NCI-H1436 (cell line): ENCODE data around the gene TCFL5.

Source experiments
- DNase-seq: peaks from one replicate; lab custom pipeline; 2025; lab: John Stamatoyannopoulos, UW

TCFL5 gene

DNA sequence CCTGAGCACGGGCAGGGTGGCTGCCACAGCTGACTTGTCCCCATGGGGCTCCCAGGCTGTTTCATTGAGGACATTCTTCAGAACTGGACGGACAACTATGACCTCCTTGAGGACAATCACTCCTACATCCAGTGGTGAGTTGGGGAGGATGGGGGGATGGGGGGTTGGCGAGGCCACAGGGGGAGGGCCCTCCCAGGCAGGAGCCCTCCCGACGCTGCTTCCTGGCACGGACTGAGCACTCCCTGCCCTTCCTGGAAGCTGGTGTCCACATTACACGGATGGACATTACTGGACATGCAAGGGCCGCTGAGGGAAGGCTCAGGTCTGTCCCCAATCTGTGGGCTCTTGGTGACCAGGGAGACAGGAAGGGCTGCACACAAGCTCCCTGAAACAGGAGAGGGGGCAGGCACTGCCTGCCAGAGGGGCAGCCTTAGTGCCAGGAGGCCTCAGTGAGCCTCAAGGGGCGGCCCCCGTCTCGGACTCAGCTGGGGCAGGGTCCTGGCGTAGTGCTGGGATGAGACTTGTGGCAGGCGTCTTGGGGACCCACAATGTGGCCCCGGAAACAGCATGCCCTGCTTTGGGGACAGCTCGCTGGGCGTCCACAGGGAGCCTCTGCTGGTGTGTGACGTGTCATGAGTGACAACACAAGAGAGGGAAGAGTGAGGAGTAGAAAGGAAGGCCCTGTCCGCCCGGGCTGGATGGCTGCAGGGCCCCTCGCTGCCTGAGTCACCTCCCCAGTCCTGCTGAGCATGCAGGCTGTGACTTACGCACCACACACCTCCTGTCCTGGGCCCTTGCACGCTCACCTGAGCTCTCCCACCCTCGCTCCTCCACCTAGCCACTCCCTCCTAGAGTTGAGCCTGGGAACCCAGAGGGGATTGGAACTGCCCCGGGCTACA lies 51.8 kb downstream of the TCFL5 start:
- DNase-seq = no peak

DNA sequence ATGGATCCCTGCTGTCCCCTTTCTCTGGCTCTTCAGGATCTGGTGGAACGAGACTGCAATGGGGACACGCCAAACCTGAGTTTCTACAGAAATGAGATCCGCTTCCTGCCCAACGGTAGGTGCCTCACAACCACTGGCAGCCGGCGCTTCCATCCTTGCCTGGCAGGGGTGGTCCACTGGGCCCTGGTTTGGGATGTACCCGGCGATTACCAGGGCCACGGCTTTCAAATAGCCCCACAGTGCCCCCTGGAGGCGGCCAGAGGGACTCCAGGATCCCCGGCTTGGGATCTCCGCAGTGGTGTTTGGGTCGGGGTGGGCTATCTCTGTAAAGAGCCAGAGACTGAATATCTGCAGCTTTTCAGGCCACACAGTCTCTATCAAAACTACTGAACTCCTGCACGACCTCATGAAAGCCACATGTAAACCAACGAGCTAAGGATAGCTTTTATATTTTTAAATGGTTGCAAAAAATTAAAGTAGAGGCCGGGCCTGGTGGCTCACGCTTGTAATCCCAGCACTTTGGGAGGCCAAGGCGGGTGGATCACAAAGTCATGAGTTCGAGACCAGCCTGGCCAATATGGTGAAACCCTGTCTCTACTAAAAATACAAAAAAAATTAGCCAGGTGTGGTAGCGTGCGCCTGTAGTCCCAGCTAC lies 53.3 kb downstream of the TCFL5 start:
- peak; percentile 51 for DNase-seq

GRCh38 chr20:62807444-62808210 lies 54.0 kb downstream of the TCFL5 start:
- DNase-seq = no peak

DNA sequence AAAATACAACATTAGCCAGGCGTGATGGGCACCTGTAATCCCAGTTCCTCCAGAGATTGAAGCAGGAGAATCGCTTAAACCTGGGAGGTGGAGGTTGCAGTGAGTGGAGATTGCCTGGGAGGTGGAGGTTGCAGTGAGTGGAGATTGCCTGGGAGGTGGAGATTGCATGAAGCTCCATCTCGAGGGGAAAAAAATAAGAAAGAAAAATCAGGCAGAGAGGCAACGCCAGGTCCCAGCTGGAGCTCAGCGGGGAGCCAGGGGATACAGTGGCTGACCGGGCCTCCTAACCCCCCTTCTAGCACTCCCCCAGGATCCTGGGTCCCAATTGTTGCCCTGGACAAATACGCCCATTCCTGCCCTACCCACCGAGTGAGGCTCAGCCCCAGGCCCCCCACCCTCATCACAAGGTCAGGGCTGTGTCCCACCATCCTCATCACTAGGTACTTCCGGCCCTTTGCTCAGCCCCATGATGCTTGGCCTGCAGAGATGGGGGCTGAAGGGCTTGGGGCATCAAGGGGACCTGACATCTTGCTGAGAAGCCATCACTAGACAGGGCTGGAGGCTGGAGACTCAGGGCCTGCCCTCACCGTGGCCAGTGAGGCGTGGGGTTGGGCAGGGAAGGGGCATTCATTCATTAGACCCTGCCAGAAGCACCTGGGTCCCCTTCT lies 55.1 kb downstream of the TCFL5 start:
- no peak for DNase-seq

- no peak for DNase-seq
These were observed 55.8 kb downstream of the TCFL5 start for GRCh38 chr20:62805711-62806382.

- no peak for DNase-seq
These were observed 56.4 kb downstream of the TCFL5 start for GRCh38 chr20:62805155-62805710.

DNA sequence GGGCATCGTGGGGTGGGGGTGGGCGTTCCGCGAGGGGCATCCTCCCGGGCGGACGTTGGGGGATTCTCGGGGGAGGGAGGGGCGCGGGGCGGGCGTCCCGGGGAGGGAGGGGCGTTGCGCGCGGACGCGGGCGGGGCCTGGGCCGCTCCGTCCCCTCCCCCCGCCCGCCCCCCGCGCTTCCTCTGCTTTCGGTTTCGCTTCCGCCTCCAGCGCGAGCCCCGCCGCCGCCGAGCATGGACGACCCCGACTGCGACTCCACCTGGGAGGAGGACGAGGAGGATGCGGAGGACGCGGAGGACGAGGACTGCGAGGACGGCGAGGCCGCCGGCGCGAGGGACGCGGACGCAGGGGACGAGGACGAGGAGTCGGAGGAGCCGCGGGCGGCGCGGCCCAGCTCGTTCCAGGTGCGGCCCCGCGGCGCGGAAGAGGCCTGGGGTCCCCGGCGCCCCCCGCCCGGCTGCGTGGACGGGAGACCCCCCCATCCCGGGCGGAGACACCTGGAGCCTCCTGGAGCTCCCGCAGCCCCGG lies 56.9 kb downstream of the TCFL5 start, which contains the start of gene OGFR:
Gene OGFR (plus strand): TSS at position 209 of the 528 bp plus-strand sequence. CDS start 25 bp downstream, at position 234.
- peak; percentile 34 for DNase-seq

GRCh38 chr20:62804021-62804626 lies 57.5 kb downstream of the TCFL5 start:
- peak; percentile 29 for DNase-seq

- DNase-seq = no peak
These were observed 59.5 kb downstream of the TCFL5 start for GRCh38 chr20:62802026-62802712.

DNA sequence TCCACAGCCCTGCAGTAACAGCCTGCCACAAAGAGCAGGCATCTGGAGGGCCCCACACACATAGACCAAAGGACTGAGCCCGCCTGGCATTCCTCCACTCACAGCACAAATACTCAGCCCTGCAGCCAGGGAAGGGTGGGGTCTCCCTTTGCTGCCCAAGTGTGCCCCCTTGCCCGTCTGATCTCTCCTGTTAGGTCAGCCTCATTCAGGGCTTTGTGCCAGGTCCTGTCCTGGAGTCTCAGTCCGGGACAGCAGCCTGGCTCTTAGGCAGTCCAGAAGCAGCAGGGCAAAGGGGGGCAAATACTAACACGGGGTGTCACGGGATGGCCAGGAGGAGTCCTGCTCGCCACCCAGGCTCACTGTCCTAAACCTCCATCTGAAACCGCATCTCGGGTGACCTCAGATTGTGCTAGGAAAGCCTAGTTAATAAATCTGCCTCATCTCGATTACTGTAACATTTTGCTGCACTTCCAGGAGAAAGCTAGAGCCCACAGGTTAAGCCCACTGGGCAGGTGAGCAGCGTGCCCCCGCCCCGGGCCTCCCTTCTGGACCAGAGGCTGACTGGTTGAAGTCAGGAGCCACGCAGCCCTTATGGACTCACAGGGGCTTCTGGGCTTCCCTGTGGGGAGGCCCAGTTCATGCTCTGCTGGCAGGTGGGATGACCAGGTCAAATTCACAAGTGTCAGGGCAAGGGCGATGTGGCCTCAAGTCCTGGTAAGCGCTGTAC lies 60.2 kb downstream of the TCFL5 start:
- no peak for DNase-seq

DNA sequence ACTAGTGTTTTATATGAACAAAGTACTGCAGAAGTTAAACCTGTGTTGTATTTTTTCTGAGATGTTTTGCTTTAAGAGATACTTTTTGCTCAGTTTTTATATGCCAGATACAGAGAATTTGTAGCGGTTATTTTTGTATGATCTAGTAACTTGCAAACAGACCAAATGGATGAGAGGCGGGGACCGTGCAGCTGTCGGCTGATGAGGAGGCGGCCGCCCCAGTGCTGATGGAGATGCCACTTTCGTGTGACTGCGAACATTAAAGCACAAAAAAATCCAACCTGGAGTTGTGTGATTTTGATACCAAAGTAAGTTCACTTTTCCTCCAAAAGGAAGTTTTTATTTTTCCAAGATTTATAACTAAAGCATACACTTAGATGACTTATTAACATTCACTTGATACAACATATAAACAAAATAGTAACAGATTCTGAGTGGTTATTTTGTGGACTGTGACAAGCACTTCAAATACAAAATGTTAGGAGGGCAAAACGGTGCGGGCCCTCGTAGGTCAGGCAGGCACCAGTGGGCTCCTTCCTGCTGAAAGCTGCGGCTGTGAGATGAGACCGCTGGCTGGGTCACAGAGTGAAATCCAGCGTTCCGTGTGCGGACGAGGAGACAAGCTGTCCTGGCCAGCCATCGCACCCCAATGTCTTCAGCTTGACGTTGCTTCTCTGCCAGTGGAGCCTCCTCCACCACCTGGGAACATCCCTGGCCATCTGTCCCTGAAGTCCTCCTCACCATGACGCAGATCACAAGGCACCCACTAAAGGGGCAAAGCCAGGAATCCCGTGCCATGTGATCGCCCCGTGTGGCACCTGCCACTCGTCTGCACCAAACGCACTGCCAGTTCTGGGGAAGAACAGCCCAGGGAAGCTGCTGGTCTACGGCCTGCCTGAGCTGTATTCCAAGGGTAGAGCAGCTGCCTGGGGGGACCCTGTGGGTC lies 61.0 kb downstream of the TCFL5 start:
- no peak for DNase-seq

DNA sequence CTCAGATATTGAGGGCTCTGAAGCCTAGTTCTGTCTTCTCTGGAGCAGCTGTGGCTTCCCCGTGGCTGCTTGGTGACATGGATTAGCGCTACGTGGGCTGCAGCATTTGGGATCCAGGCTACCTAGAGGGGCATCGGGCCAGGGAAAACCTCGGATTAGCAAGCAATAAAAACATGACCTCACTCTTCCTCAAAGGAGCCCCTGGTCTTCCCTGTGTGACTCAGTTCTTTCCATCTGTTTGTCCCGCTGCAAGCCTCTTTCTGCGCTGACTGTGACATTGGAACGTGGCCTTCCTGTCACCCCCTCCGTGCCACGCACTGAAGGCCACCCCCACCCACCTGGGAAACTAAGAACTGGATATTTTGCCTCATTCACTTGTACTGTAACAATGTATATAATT lies 61.7 kb downstream of the TCFL5 start:
- no peak for DNase-seq

DNA sequence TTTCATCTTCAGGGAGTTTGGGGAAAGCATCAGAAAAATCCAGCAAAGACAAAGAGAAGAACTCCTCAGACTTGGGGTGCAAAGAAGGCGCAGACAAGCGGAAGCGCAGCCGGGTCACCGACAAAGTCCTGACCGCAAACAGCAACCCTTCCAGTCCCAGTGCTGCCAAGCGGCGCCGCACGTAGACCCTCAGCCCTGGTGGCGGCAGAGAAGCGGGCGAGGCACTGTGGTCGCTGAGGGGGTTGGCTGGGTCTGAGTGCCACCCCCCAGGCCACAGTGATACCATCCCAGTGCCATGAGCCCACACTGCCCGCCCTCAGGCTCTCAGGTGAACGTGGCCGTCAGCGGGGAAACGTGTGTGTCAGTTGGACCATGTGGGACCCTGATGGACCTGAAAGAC lies 62.2 kb downstream of the TCFL5 start:
- DNase-seq = no peak

GRCh38 chr20:62799036-62799435 lies 62.6 kb downstream of the TCFL5 start:
- DNase-seq = no peak

GRCh38 chr20:62797671-62798532 lies 63.7 kb downstream of the TCFL5 start:
- DNase-seq = no peak

- DNase-seq = no peak
These were observed 64.7 kb downstream of the TCFL5 start for GRCh38 chr20:62796699-62797491.
